B cell (primary cell): ENCODE measurements around the gene HAND2. TPM values are rescaled to one million over a fixed set of nuclear protein-coding genes. Genes with fewer than 3 reads are reported as not detected.

Experiments used
- ATAC-seq: fragments of 200-7000 bp; cut with Tn5 transposase; one replicate; pipeline ENCODE4 v1.10.0; 2021; ENCODE audit warnings: low read depth, mild to moderate bottlenecking, moderate number of reproducible peaks, moderate library complexity
- CTCF ChIA-PET: fragments of 350-600 bp; sonication (Branson Sonifier 250); formaldehyde crosslinking; loops from one replicate; lab custom pipeline; 2021; ENCODE audit warnings: antibody characterized with exemption, inconsistent platforms; lab: Charles Lee
- POLR2A ChIA-PET: fragments of 350-600 bp; sonication (Branson Sonifier 250); formaldehyde crosslinking; loops from one replicate; lab custom pipeline; 2021; ENCODE audit warnings: antibody characterized with exemption; lab: Charles Lee
- DNase-seq: peaks from one replicate; pipeline ENCODE4 v3.0.0; 2013
- H2AFZ ChIP-seq: 2 replicates; pipeline ENCODE4 v1.6.1; 2012; ENCODE audit warnings: mild to moderate bottlenecking, low read depth, low read length; ENCODE audit not compliant: insufficient read depth, poor library complexity, severe bottlenecking
- H3K27ac ChIP-seq, 2 donors: 1 replicate in 1 of 2; 2 replicates in 1 of 2; pipeline ENCODE4 v1.5.1; 2012 to 2013; ENCODE audit warnings: low read length in 2 of 2, mild to moderate bottlenecking in 2 of 2, moderate library complexity in 1 of 2
- H3K27me3 ChIP-seq, 4 experiments: fragments of 200-600 bp in 1 of 4; sonication (generic) in 1 of 4; replicated peaks in 1 of 4; 1 replicate in 2 of 4; 2 replicates in 2 of 4; pipeline versions ENCODE4 v1.6.1 to v1.7.0; 2013 to 2016; ENCODE audit warnings: low read length in 3 of 4, mild to moderate bottlenecking in 2 of 4, mixed read lengths in 1 of 4, moderate library complexity in 1 of 4; ENCODE audit not compliant: insufficient read depth in 4 of 4, control insufficient read depth in 3 of 4; ENCODE audit errors: control extremely low read depth in 1 of 4
- H3K36me3 ChIP-seq, 2 experiments: replicated peaks in 1 of 2; 1 replicate in 1 of 2; 2 replicates in 1 of 2; pipeline versions ENCODE4 v1.6.1 to v1.7.1; 2013; ENCODE audit warnings: low read length in 1 of 2; ENCODE audit not compliant: insufficient read depth in 2 of 2, control insufficient read depth in 1 of 2; ENCODE audit errors: control extremely low read depth in 1 of 2, extremely low read depth in 1 of 2
- H3K4me1 ChIP-seq, 2 donors: fragments of 200-600 bp in 1 of 2; sonication (generic) in 1 of 2; 1 replicate in 1 of 2; 2 replicates in 1 of 2; pipeline versions ENCODE4 v1.5.1 to v1.6.1; 2013 to 2017; ENCODE audit warnings: low read length in 2 of 2; ENCODE audit not compliant: control insufficient read depth in 2 of 2, insufficient read depth in 2 of 2
- H3K4me2 ChIP-seq: replicated peaks from 2 replicates; pipeline ENCODE3; 2012; ENCODE audit warnings: mild to moderate bottlenecking, low read depth, low read length; ENCODE audit not compliant: poor library complexity, severe bottlenecking
- H3K4me3 ChIP-seq, 5 experiments: fragments of 200-600 bp in 1 of 5; sonication (generic) in 1 of 5; 1 replicate in 3 of 5; 2 replicates in 2 of 5; pipeline versions ENCODE4 v1.5.1 to v1.7.0; 2011 to 2016; ENCODE audit warnings: low read length in 4 of 5, mild to moderate bottlenecking in 4 of 5, low read depth in 2 of 5, control low read depth in 1 of 5, moderate library complexity in 1 of 5; ENCODE audit not compliant: insufficient read depth in 1 of 5; ENCODE audit errors: control extremely low read depth in 1 of 5, extremely low read depth in 1 of 5
- H3K79me2 ChIP-seq: fragments of 200-600 bp; sonication (generic); one replicate; pipeline ENCODE4 v1.6.0; 2016; ENCODE audit warnings: low read length; ENCODE audit not compliant: control insufficient read depth, insufficient read depth
- H3K9ac ChIP-seq: fragments of 200-600 bp; sonication (generic); 2 replicates; pipeline ENCODE4 v1.6.1; 2017; ENCODE audit warnings: mild to moderate bottlenecking, low read length, moderate library complexity
- H3K9me3 ChIP-seq, 3 donors: one replicate each; pipeline versions ENCODE4 v1.6.1 to v1.7.1; 2013; ENCODE audit warnings: low read length in 2 of 3; ENCODE audit not compliant: control insufficient read depth in 2 of 3, insufficient read depth in 1 of 3; ENCODE audit errors: control extremely low read depth in 1 of 3
- H4K20me1 ChIP-seq: 2 replicates; pipeline ENCODE4 v1.6.0; 2012; ENCODE audit warnings: mild to moderate bottlenecking, low read length; ENCODE audit not compliant: insufficient read depth, control insufficient read depth, poor library complexity, severe bottlenecking
- H3K27ac Mint-ChIP-seq: one replicate; pipeline ENCODE4 v1.8.0; 2021; ENCODE audit warnings: mixed read lengths
- H3K27me3 Mint-ChIP-seq: one replicate; pipeline ENCODE4 v1.8.0; 2021; ENCODE audit warnings: mixed read lengths
- H3K4me1 Mint-ChIP-seq: one replicate; pipeline ENCODE4 v1.8.0; 2021; ENCODE audit warnings: mixed read lengths
- H3K4me3 Mint-ChIP-seq: one replicate; pipeline ENCODE4 v1.8.0; 2021; ENCODE audit warnings: mixed read lengths
- H3K9me3 Mint-ChIP-seq: one replicate; pipeline ENCODE4 v1.8.0; 2022; ENCODE audit warnings: mixed read lengths; ENCODE audit not compliant: insufficient read depth
- CTCF ChIP-seq: fragments of 200-600 bp; IDR thresholded peaks from one replicate; pipeline ENCODE4 v1.8.0; 2022; ENCODE audit warnings: antibody characterized with exemption, mild to moderate bottlenecking
- EZH2 ChIP-seq: IDR thresholded peaks from 2 replicates; pipeline ENCODE4 v1.6.1; 2012; ENCODE audit warnings: borderline replicate concordance, low read depth, mild to moderate bottlenecking, moderate library complexity, low read length; ENCODE audit not compliant: insufficient read depth, poor library complexity, severe bottlenecking
- WGBS: methylation state at CpG from one replicate; pipeline ENCODE4 v1.1.5; 2013; ENCODE audit warnings: missing lambda C conversion rate; ENCODE audit not compliant: insufficient coverage; 5-methylcytosine and 5-hydroxymethylcytosine counted together
- intact Hi-C: fragments of 100-400 bp; cut with micrococcal nuclease; formaldehyde crosslinking; loops from one replicate; pipeline ENCODE4 v1.10.0; 2022
- polyA plus RNA-seq: library from polyadenylated mRNA; depleted of rRNA; stranded (reverse); fragments of >200 nt; gene quantifications from 2 replicates; pipeline ENCODE4 v1.2.3, GENCODE V29; 2012
- total RNA-seq, 2 donors: library from RNA; stranded (reverse); fragments of 120-200 nt in 1 of 2; gene quantifications; 1 replicate in 1 of 2; 2 replicates in 1 of 2; pipeline versions ENCODE4 v1.2.3 to v1.2.4, GENCODE V29; 2013 to 2022

Gene HAND2
- total and polyA plus RNA-seq, 2 donors (not counting 1 experiment from before 2014, with no cell fraction given) = not detected

- H3K4me3 Mint-ChIP-seq = no peak overlapping the region
- H4K20me1 ChIP-seq = no peaks in the 10 kb centered on the region
- no peak overlapping the region for H3K4me2 ChIP-seq
- H3K27ac Mint-ChIP-seq = peak overlapping the region; percentile 32
- no peak overlapping the region for H3K4me3 ChIP-seq
- no peak overlapping the region for H3K9ac ChIP-seq
- WGBS = 21% methylated on average over 7 of the region's 13 CpGs
- peaks cover 81% of the 10 kb centered on the region for H3K27me3 Mint-ChIP-seq
- no peak overlapping the region for H2AFZ ChIP-seq
- no peaks in the 10 kb centered on the region for H3K9me3 Mint-ChIP-seq
- no peak for DNase-seq
- H3K4me1 ChIP-seq = peaks cover 48 to 55% of the 10 kb centered on the region in 2 donors
- H3K9me3 ChIP-seq = peaks cover 0 to 67% (median 13%) of the 10 kb centered on the region in 3 donors
- H3K79me2 ChIP-seq = no peaks in the 10 kb centered on the region
- POLR2A ChIA-PET = no interaction called here
- no peak for TF ChIP-seq CTCF
- TF ChIP-seq EZH2 = no peak
- no peaks in the 10 kb centered on the region for H3K36me3 ChIP-seq
- CTCF ChIA-PET = interaction anchor here (1.0 to 1.2 kb wide), 2 partner anchors 490 to 717 kb away, joined by 3 read pairs; no protein-coding TSS in a partner anchor
- intact Hi-C loops = no loop called here
- ATAC-seq = no peak
- peaks cover 60% of the 10 kb centered on the region for H3K4me1 Mint-ChIP-seq
- H3K27me3 ChIP-seq = peaks cover 0 to 99% (median 68%) of the 10 kb centered on the region in 4 experiments
- no peak overlapping the region for H3K27ac ChIP-seq
Measured at GRCh38 chr4:173503330-173504180, 26.5 kb downstream of the HAND2 start.

- H3K4me1 ChIP-seq = peaks cover 43 to 55% of the 10 kb centered on the region in 2 donors
- peaks cover 0 to 86% (median 60%) of the 10 kb centered on the region in 4 experiments for H3K27me3 ChIP-seq
- no peaks in the 10 kb centered on the region for H3K36me3 ChIP-seq
- TF ChIP-seq EZH2 = no peak
- TF ChIP-seq CTCF = no peak
- Mint-ChIP-seq H3K4me1 (peaks cover 58% of the 10 kb centered on the region), H3K4me3 (peak overlapping the region; percentile 37), H3K27ac (no peak overlapping the region), H3K27me3 (peaks cover 68% of the 10 kb centered on the region), H3K9me3 (no peaks in the 10 kb centered on the region)
- 10% methylated on average over 5 of the region's 5 CpGs for WGBS
- POLR2A ChIA-PET = no interaction called here
- H3K4me2 ChIP-seq = no peak overlapping the region
- intact Hi-C loops = no loop called here
- no peak for DNase-seq
- ATAC-seq = no peak
- H4K20me1 ChIP-seq = no peaks in the 10 kb centered on the region
- H3K4me3 ChIP-seq = no peak overlapping the region
- H3K79me2 ChIP-seq = no peaks in the 10 kb centered on the region
- H3K9ac ChIP-seq = no peak overlapping the region
- no peak overlapping the region for H3K27ac ChIP-seq
- H3K9me3 ChIP-seq = peaks cover 0 to 54% (median 13%) of the 10 kb centered on the region in 3 donors
- CTCF ChIA-PET = interaction anchor here (1.2 kb wide), 1 partner anchor 718 kb away, joined by 3 read pairs; no protein-coding TSS in a partner anchor
- no peak overlapping the region for H2AFZ ChIP-seq
Measured at GRCh38 chr4:173502282-173502681, 27.7 kb downstream of the HAND2 start.
